ENCODE results near the gene CEP164. TPM values are rescaled to one million over a fixed set of nuclear protein-coding genes. Genes with fewer than 3 reads are reported as not detected.

The CEP164 gene
- total RNA-seq, 1 experiment from 2014 or later: 22.2 TPM

- TF ChIP-seq, protein P1, sequence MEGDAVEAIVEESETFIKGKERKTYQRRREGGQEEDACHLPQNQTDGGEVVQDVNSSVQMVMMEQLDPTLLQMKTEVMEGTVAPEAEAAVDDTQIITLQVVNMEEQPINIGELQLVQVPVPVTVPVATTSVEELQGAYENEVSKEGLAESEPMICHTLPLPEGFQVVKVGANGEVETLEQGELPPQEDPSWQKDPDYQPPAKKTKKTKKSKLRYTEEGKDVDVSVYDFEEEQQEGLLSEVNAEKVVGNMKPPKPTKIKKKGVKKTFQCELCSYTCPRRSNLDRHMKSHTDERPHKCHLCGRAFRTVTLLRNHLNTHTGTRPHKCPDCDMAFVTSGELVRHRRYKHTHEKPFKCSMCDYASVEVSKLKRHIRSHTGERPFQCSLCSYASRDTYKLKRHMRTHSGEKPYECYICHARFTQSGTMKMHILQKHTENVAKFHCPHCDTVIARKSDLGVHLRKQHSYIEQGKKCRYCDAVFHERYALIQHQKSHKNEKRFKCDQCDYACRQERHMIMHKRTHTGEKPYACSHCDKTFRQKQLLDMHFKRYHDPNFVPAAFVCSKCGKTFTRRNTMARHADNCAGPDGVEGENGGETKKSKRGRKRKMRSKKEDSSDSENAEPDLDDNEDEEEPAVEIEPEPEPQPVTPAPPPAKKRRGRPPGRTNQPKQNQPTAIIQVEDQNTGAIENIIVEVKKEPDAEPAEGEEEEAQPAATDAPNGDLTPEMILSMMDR (IDR thresholded peaks at IDR 0.05 in 2 of 3, conservative IDR thresholded peaks at IDR 0.05 in 1 of 3; ENCODE audit: borderline replicate concordance in 1 of 3, insufficient read depth in 1 of 3, low read depth in 2 of 3, low read length in 2 of 3): no peak
- TF ChIP-seq EZH2phosphoT487 (IDR thresholded peaks at IDR 0.05; ENCODE audit: borderline replicate concordance) (no peak), ATF3 (IDR thresholded peaks at IDR 0.05) (no peak)
Observed at GRCh38 chr11:117462864-117463247, 135.2 kb downstream of the CEP164 start (continued).

Other genes with a start within 250 kb of the CEP164 start
- 21.0 TPM for gene SIK3, start 229.4 kb upstream of the CEP164 start, total RNA-seq (2021; ENCODE audit: unreplicated experiment)
- gene PAFAH1B2, start 183.6 kb upstream of the CEP164 start, total RNA-seq (2021; ENCODE audit: unreplicated experiment): 154 TPM
- 37.0 TPM for gene SIDT2, start 149.1 kb upstream of the CEP164 start, total RNA-seq (2021; ENCODE audit: unreplicated experiment)
- gene TAGLN, start 128.5 kb upstream of the CEP164 start, total RNA-seq (2021; ENCODE audit: unreplicated experiment): 10.0 TPM
- 30.0 TPM for gene PCSK7, start 95.8 kb upstream of the CEP164 start, total RNA-seq (2021; ENCODE audit: unreplicated experiment)
- 29.3 TPM for gene RNF214, start 95.2 kb upstream of the CEP164 start, total RNA-seq (2021; ENCODE audit: unreplicated experiment)
- gene BACE1-AS, start 36.5 kb upstream of the CEP164 start, total RNA-seq (2021; ENCODE audit: unreplicated experiment): 10.2 TPM
- 8.5 TPM for gene BACE1, start 11.6 kb upstream of the CEP164 start, total RNA-seq (2021; ENCODE audit: unreplicated experiment)